ENCODE data around the gene RTTN.
"Not testable (repeated sequence)": the region's sequence is repeated elsewhere in the genome, so short reads cannot be mapped to it uniquely, and the experiment has no call there.

The RTTN gene

GRCh38 chr18:70149616-70150301 lies 55.7 kb downstream of the RTTN start:
- DNase-seq (ENCODE audit: low read depth in 3 of 3), result no peak

GRCh38 chr18:70149156-70149555 lies 56.3 kb downstream of the RTTN start:
- DNase-seq (ENCODE audit: low read depth in 3 of 3), result no peak

- DNase-seq (ENCODE audit: low read depth in 3 of 3), result no peak
These were observed 57.2 kb downstream of the RTTN start for GRCh38 chr18:70148039-70148938.

- no peak for DNase-seq (ENCODE audit: low read depth in 3 of 3)
These were observed 59.3 kb downstream of the RTTN start for GRCh38 chr18:70146174-70146573.

DNA sequence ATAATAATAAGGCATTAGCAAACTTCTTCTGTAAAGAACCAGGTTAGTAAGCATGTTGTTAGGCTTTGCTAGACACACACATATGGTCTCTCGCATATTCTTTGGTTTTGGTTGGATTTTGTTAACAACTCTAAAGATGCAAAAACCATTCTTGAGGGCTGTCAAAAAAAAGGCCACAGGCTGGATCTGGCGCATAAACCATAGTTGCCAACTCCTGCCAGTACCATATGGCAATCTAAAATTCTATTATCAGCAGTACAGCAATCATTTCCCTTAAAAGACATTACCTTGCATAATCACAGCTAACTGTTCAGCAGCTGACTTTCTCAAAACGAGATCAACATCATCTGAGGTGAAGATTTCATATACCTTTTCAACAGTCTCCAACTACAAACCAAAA lies 63.5 kb downstream of the RTTN start:
- no peak for DNase-seq (ENCODE audit: low read depth in 3 of 3)

- DNase-seq (ENCODE audit: low read depth in 3 of 3), result no peak
These were observed 66.3 kb downstream of the RTTN start for GRCh38 chr18:70139138-70139537.

DNA sequence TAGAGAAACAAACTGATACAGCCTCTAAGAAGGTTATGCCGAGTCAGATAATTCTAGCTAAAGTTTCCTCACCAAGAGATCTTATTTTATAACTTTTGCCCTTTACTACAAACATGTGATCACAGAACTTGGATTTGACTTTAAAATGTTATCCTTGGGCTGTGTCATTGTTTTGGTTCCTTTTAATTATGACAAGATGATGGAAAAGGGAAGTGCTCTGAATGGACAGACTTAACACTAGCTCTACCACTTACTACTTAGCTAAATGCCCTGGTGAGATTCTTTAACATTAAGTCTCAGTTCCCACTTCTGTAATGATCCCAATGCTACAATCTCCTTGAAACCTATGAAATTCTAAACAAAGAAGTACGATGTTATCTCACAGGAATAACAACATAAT lies 69.9 kb downstream of the RTTN start:
- no peak for DNase-seq (ENCODE audit: low read depth in 3 of 3)

DNA sequence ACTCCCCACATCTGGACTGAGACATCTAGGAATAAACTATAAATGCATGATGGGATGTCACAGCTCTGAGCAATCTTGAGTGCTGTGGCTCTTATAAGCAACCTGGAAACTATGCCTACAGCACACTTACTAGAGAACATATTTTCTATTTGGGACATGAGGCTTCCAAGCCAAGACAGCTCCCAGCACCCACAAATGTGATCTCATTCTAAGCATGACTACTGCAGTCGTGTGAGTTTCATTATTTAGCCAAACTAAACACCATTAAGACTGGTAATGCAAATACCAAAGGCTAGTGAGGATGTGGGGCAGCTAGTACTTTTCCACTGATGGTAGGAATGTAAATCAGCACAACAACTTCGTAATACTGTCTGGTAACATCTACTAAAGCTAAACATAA lies 72.5 kb downstream of the RTTN start:
- DNase-seq (ENCODE audit: low read depth in 3 of 3), result no peak

GRCh38 chr18:70128271-70128670 lies 77.2 kb downstream of the RTTN start:
- DNase-seq (ENCODE audit: low read depth in 3 of 3), result no peak

DNA sequence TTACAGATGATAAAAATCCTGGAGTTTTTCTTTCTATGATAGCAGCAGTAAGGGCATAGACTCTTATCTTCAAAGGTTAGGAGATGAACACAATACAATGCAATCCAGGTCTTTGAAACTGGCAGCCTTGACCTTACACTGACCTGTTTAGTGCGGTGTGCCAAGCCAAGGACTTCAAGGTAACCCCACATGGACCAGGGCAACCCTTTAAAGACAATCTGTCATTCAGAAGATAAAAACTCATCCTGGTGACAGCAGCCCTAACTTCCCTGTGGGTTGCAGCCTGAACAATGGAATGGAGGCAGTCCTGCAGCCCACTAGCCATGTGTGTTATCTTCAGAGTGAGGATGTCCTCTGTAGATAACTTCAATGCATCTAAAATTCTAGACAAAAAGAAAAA lies 78.1 kb downstream of the RTTN start:
- DNase-seq (ENCODE audit: low read depth in 3 of 3), result no peak

DNA sequence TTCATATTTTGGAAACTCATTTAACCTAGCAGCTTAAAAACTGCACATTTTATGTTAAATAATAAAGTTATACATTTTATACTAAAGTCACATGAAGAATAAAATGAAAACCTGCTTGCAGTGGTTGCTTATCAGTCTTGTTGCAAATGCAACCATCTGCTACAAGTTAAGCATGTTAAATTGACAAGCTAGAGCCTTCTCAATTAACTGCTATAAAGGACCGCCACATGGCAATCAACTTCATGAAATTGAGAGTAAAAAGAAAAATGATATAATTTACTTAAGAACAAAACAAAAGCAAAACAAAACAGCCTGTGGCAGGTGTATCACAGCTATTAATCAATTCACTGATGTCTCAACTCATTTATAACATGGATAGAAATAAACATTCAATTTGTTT lies 78.7 kb downstream of the RTTN start:
- no peak for DNase-seq (ENCODE audit: low read depth in 3 of 3)

- DNase-seq (ENCODE audit: low read depth in 3 of 3), result no peak
These were observed 81.3 kb downstream of the RTTN start for GRCh38 chr18:70124139-70124538.

DNA sequence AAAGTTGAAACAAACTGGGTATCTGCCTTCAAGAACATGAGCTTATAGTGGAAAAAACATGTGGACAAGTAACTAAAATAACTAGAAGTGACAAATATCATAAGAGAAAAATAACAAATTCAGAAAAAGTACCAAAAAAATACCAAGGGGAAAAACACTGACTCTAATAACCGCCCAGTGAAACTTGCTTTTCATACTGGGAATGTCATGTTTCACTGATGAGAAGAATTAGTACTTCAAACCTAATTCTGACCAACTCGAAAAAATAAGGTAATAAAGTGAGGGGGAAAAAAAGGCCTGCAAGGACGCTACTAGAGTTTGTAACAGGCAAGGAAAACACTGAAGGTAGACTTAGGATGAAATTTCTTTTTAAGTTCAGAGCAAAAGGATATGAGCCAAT lies 83.6 kb downstream of the RTTN start:
- no peak for DNase-seq (ENCODE audit: low read depth in 3 of 3)

GRCh38 chr18:70116949-70117348 lies 88.5 kb downstream of the RTTN start:
- DNase-seq (ENCODE audit: low read depth in 3 of 3), result no peak

DNA sequence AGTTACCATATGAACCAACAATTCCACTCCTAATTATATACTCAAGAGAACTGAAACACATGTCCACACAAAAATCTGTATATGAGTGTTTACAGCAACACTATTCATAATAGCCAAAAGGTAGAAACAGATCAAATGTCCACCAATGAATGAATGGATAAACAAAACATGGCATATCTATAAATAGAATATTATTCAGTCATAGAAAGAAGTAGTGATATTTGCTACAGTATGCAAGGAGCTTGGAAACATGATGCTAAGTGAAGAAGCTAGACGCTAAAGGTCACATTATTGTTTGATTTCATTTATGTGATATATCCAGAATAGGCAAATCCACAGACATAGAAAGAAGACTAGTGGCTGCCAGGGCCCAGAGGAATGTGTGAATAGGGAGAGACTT lies 92.0 kb downstream of the RTTN start:
- DNase-seq (ENCODE audit: low read depth in 3 of 3), result no peak

DNA sequence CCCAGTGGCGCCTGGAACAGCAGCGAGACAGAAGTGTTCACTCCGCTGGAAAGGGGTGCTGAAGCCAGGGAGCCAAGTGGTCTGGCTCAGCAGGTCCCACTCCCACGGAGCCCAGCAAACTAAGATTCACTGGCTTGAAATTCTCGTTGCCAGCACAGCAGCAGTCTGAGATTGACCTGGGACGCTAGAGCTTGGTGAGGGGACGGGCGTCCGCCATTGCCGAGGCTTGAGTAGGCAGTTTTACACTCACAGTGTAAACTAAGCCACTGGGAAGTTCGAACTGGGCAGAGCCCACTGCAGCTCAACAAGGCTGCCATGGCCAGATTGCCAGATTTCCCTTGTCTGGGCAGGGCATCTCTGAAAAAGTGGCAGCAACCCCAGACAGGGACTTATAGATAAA lies 94.8 kb downstream of the RTTN start:
- DNase-seq (ENCODE audit: low read depth in 3 of 3), result no peak

DNA sequence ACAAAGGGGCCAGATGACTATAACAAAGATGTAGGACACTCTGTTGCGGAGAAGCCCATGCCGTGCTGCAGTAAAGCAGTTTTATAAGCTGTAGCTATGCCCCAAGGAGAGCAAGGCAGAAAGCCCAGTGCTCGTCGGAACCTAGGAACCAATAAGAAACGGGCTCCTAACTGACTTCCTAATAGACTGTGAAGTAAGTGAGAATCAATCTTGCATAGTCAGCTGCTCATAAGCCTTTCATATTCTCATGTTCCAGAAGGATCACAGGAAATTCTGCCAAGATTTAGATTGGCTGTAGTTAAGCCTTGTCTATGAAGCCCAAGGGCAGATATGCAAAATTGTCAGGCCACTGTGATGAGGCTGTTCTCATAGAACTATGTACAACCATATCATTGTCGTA lies 98.4 kb downstream of the RTTN start:
- DNase-seq (ENCODE audit: low read depth in 3 of 3), result no peak

DNA sequence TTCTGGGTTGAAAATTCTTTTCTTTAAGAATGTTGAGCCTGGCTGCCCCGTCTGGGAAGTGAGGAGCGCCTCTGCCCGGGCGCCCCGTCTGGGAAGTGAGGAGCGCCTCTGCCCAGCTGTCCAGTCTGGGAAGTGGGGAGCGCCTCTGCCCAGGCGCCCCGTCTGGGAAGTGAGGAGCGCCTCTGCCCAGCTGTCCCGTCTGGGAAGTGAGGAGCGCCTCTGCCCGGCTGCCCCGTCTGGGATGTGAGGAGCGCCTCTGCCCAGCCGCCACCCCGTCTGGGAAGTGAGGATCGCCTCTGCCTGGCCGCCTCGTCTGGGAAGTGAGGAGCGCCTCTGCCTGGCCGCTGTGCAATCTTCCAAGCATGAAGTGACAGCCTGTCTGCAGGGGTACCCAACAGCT lies 102.6 kb downstream of the RTTN start:
- not testable (repeated sequence) for DNase-seq (ENCODE audit: low read depth in 3 of 3)

DNA sequence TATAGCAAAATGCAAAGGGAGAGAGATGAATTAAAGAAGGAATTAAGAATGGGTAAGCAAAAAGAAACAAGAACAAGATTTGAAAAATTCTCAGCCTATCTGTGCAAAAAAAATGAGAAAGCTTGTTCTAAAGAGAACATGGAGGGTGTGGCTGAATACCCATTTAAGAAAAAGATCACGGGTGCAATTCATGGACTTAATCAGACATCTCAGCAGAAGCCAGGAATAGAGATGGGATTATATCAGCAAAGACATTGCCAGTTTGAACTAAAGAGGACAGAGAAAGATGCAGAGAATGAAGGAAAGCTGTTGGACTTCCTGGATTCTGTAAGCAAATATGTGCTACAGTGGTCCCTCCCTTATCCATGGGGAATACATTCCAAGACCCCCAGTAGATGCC lies 115.6 kb downstream of the RTTN start:
- no peak for DNase-seq (ENCODE audit: low read depth in 3 of 3)

DNA sequence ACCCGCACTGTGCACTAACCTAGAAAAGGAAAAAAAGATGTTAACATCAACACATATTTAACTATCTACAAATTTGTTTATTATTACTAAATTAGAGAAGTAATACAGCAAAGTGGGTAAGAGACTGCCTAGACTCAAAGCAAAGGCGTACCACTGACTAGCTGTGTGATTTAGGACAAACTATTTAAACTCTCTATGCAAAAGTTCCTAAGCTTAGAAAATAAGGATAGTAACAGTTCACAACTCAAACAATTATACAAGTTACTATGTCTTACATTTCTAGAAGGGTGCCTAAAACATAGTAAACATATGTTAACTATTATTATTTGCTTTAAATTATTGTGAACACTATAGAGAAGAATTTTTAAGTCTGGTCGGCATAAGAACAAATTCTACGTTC lies 119.4 kb downstream of the RTTN start:
- DNase-seq (ENCODE audit: low read depth in 3 of 3), result no peak

GRCh38 chr18:70085641-70086040 lies 119.8 kb downstream of the RTTN start:
- no peak for DNase-seq (ENCODE audit: low read depth in 3 of 3)

DNA sequence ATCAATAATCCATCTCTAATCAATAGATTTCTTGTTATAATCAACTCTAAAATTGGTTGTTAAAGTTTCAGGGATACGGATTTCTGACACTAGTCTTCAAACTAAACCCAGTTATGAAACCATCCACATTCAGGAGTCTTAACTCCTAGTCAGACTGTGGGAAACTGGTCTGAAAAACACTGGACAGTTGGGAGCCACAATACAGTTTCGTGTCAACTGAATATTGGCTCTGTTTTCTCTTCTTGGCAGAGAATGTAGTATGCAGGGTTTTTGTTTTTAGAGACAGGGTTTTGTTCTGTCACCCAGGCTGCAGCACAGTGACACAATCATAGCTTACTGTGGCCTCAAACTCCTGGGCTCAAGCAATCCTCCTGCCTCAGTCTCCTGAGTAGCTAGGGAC lies 123.1 kb downstream of the RTTN start:
- DNase-seq (ENCODE audit: low read depth in 3 of 3), result no peak

DNA sequence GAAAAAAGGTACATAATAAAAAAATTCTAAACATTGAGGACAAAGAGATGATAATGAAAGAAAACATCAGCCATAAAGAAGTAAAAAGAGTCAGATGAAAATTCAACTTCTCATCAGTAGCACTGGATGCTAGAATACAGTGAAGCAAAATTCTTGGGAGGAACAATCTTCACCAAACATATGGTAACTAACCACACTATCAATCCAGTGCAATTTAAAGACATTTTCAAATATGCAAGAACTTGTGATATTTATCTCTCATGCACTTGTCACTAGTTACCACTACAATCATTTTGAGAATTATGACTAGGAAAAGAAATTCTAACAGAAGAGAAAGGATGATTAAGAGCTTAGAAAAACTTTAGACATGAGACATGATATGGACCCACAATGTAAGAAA lies 127.4 kb downstream of the RTTN start:
- no peak for DNase-seq (ENCODE audit: low read depth in 3 of 3)
